Stimulated activated CD4-positive, alpha-beta T cell treated with anti-CD3 and anti-CD28 coated beads, Interleukin-15, amount 100 ng/mL, for 48 hours (primary cell): ENCODE results near the gene AGPAT2.

ENCODE experiments used
- DNase-seq, 2 donors: peaks; one replicate each; pipeline ENCODE4 v3.0.0-alpha.2; 2020; ENCODE audit warnings: low read depth in 2 of 2

Gene AGPAT2

DNA sequence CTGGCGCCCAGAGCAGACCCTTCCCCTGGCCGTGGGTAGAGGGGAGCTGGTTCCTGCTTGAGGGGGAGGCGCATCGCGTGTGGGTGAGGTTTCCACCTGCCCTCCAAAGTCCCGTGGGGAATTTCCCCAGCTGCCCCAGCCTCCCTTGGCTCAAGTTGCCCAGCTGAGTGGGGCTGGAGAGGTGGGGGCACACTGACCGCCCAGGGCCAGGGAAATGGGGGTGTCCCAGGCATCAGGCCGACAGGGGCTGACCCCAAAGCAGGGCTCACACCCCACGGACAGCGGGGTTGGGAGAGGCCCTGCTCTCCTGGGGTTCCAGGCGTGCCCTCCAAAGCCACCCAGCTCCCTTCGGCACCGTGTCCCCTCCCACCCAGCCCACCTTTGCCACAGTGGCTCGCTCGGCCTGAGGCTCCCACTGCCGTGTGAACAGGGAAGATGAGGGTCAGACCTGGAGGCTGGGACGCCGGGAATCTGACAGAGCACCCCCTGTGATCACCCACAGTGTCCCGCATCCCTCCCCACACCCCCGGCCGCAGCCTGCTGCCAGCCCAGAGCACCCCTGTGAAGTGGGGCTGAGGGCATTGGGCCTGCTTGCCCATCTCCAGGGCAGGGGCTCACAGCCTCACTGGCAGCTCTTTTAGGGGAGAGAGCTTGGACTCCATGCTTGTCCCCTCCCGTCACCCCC is 25.5 kb downstream of the AGPAT2 start:
- no peak for DNase-seq

DNA sequence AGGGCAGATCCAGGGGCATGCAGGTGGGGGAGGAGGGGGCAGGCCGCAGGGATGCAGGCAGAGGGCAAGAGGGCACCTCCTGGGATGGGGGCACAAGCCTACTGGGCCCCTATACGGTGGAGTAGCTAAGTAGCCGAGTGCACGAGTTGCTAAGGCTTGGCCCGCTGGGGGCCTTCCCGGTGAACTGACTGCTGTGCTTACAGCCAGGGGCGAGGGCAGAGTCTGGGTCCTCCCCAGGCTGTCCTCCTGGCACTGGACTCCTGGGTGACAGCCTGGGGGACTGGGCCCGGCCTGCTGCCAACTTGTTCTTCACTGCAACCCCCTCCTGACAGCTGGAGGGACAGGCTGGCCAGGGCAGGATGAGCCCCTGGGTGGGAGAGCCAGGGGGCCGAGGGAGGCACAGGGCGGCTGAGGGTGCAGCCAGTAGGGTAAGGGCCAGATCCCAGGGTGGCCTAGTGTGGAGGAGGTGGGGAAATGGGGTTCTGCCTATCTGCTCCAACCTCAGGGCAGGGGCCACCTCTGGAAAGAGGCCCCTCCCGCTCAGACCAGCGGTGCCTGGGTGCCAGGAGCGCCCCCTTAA is 26.2 kb downstream of the AGPAT2 start:
- DNase-seq: no peak

DNA sequence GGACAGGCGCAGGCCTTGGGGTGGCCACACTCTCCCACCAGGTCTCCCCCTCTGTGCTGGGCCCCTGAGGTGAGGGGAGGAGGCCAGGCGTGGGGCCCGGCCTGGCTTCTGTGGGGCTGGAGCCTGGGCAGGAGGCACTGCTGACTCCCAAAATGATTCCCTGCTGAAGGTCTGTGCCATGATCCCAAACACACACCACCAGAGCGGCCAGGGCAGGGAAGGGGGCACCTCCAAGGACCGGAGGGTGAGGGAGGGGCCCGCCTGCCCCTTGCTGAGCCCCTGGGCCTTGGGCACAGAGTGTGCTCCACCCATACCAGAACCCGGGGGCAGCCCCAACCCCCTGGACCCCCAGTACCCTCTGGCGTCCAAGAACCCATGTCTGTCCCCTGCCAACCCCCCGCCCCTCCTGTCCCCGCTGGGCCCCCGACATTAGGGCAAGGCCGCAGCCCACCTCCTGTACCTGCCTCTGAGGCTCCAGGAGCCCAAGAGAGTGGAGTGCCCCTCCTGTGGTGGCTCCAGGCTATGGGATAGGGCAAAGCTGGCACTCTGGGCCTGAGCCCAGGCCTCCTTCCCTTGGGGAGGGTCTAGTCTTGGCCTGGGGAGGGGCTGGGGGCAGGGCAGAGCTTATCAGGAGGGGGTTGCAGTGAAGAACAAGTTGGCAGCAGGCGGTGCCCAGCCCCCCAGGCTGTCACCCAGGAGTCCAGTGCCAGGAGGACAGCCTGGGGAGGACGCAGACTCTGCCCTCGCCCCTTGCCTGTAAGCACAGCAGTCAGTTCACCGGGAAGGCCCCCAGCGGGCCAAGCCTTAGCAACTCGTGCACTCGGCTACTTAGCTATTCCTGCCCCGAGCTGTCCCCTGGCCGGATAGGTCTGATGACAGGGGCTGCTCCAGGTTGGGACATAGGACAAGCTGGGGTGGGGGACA is 27.1 kb downstream of the AGPAT2 start:
- no peak for DNase-seq

DNA sequence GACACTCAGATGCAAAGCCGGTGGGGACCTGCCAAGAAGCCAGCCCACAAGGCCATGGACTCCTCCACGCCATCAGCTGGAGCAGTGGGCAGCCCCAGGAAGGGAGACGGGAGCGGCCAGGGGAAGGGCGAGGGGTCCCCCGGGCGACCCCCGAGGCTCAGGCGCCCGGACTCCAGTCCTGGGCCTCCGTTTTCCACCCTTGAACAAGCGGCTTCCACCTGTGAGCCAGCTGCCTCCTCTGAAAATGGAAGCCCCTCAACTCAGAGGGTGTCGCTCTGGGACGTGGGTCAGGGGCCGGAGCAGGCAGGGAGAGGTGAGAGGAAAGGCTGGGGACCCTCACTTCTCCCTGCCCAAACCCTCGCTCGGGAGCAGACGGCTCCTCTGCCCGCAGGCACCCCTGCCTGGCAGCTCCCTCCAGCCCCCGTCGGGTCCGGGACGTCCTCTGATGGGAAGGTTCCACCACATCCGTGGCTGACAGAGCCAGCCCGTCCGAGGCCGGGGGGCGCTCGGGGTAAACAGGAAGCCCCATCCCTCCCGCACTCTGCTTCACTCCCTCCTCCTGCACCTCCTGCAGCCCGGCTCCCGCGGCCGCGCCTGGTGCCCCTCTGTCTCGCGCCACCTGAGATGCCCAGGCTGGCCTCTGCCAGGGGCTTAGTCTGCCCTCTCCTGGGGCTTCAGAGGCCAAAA is 28.3 kb downstream of the AGPAT2 start:
- DNase-seq: no peak

DNA sequence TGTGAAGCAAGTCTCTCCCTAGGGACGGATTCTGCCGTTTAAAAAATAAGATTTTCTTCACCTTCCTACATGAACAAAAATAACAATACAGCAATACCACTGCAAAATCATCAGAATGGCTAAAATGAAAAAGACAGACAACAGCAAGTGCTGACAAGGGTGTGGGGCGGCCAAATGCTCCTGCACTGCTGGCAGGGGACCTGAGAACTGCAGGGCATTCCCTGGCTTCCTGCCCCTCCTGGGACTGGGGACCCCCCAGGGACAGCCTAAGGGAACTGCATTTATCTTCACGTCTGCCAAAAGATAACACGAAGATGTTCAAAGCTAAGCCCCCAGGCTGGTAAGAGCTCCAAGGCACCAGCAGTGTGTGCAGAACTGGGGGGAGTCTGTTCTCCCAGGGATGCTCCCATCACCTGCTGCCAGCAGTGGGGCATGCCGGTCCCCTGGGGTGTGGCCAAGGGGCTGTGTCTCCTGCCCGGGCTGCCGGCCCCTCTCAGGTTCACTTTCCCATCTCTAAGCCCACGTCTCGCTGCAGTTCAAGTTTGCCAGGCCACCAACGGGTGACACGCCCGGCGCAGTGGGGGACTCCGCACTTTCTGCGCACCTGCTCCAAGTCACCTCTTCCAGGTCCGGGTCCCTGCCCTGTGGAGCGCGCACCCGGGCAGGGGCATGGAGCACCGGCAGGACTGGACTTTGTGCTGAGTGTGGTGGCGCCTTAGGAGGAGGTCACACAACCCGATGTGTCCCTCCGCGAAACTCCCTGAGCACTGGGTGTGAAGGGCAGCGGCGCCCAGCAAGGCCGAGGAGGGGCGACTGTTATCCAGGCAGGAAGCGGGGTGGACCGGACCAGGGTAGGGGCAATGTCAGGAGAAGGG is 29.0 kb downstream of the AGPAT2 start:
- DNase-seq: no peak

DNA sequence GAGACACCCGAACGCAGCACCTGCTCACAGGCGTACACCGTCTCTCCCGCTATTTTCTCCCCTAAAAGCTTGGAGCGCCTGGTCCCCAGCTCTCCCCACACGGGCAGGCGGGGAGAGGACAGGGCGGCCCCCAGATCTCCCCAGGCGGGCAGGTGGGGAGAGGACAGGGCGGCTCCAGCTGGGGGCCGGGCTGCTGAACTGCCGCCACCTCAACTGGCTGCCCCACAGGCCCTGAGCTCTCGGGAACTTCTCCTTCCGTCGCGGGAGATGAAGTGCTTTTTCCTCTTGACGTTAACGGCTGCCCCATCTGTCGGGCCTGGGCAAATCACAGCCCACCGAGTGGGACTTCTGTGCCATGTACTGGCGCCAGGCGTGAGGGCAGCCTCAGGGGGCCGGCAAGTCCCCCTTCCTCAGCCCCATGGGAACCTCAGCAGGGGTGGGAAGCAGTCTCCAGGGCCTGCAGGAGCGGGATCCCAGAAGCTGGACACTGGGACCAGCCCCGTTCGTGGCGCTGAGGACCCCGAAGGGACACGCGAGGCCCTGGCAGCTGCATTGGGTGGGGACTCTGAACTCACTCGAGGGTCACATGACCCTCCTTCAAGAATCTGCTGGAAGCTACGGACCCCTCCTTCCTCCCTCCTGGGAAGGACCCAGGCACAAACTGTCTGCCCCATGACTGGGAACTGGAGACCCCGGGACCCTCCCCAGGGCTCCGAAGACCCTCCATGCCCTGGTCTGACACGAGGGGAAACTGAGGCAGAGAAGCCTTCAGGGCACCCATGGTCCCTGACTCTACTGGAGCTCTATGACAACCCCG is 30.3 kb downstream of the AGPAT2 start:
- DNase-seq: no peak

DNA sequence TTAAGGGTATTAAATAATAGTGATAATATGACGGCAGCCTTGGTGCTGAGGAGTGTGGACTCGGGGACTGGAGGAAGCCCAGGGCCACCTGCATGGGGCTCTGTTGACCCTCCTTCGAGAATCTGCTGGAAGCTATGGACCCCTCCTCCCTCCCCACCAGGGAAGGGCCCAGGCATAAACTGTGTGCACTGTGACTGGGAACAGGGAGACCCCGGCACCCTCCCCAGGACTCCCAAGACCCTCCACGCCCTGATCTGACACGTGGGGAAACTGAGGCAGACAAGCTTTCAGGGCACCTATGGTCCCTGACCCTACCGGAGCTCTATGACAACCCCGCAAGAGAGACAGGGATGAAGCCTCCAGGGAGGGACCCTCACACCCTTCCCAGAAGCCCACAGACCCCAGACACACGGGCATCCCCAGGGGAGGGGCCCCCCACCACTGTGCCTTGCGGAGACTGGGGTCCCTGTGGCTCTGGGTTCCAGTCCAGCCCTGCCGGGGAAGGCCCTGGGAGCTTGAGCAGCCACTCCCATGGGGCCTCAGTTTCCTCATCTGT is 31.0 kb downstream of the AGPAT2 start:
- DNase-seq: no peak

DNA sequence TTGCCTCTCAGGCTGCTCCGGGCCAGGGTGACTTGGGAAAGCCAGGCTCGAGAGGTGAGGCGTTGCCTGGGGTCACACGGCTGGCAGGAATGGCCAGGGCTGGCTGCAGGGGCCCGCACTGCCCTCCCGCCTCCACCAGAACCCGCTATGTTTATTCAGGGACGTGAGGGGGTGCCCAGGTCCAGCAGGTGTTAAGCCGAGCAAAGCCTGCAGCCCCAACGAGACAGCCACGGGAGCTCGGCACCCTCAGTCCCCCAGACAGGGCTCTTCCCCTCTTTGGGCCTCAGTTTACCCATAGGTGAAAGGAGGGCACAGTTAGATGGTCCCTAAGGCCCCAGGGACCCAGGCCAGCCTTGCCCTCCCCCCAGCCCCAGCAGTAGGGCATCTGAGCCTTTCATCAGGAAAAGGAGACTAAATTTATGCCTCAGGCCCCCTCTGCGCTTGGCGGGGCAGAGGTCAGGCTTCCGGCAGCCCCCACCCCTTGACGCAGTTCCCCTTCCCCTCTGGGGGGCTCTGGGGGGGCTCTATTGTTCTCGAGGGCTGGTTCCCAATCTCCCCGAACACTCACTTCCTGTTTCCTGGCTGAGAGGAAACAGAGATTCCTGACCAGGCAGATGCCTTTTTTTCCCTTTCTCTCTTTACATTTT is 31.6 kb downstream of the AGPAT2 start:
- DNase-seq: no peak

DNA sequence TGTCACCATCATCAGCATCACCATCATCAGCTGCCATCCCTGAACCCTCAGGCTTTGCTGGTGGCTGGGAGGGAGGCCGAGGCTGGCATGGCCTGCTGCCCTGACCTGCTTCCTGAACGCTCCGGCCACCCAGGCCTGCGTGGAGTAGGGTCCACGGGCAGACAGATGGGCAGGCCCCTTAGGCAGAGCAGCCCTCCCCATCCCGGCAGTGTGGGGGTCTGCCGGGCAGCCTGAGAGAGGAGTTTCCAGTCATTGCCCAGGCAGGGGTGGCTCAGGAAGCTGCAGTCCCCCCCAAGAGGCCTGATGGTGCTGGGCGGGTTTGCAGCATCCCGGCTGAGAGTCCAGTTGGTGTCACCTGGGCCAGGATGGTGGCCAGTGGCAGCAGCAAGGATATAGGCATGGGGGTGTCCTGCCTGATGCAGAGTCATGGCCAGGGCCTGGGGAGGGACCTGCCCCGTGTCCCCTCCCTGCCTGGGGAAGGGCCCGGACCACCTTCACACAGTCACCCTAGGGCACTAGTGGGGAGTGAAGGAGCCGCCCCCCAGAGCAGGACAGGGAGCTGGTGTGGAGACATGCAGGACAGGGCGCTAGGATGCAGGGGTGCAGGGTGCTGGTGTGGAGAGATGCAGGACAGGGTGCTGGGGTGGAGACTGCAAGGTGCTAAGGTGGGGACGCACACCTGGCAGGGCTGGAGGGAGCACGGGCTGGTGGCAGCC is 32.3 kb downstream of the AGPAT2 start:
- DNase-seq: no peak

DNA sequence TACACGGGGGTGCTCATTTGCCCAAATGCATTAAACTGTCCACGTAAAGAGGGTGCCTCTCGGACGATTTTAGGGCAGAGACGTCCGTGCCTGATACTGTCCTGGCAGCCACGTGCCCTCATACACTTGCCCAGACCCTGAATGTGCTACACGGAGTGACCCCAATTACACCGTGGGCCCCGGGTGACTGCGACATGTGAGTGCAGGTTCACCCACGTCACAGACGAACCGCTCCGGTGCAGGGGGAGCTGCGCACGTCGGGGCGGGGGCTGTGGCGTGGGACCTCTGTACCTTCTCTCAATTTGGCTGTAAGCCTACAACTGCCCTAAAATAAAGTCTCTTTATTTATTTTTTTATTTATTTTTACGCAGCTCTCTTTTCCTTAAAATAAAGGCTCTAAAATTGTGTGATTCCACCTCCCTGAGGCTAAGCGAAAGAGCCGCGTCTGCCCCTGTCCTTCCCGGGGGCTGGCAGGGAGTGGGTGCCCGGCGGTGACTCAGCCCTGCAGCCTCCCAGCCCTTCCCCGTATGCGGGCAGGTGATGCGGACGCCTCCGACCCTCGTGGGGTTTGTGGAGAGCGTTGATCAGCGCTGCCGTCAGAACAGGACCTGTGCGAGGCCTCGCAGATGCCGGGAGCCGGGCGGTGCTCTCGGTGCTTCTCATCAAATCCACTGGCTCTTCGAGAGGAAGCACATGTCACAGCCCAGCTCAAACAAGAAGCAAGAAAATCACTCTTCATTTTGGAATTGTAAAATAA is 33.8 kb downstream of the AGPAT2 start:
- no peak for DNase-seq

DNA sequence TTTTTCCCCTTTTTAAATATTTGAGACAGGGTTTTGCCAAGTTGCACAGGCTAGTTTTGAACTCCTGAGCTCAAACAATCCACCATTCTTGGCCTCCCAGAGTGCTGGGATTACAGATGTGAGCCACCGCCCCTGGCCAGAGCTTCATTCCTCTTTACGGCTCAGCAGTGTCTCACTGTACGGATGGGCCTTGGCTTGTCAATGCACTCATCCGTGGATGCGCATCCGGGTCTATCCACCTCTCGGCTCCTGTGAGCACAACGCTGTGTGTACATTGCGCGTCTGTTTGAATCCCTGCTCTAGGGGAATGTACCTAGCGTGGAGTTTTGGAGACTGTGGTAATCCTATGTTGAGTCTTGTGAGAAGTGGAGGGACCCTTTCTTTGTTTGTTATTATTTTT is 35.4 kb downstream of the AGPAT2 start:
- DNase-seq: no peak

DNA sequence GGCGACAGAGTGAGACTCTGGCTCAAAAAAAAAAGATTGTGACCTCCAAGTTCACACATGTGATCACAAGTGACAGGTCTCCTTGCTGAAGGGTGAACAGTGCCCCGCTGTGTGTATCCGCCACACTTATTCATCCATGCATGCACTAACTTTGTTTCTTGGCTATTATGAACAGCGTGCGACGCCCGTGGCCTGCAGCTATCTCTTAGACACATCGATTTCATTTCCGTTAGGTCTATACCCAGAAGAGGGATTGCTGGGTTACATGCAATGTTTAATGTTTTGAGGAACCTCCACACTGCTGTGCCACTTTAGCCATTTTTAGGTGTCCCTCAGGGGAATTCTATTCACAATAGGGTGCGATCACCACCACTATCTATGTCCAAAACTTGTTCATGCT is 36.6 kb downstream of the AGPAT2 start:
- no peak for DNase-seq

DNA sequence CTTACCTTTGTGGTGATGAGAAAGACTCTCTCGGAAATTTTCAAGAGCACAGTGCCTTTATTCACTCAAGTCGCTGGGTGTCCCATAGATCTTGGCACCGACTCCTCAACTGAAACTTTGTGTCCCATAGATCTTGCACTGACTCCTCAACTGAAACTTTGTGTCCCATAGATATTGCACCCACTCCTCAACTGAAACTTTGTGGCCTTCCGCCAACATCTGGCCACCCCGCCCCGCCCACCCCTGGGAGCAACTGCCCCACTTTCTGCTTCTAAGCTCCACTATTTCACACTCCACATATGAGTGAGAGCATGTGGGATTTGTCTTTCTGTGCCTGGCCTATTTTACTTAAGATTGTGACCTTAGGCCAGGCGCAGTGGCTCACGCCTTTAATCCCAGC is 37.2 kb downstream of the AGPAT2 start:
- no peak for DNase-seq

DNA sequence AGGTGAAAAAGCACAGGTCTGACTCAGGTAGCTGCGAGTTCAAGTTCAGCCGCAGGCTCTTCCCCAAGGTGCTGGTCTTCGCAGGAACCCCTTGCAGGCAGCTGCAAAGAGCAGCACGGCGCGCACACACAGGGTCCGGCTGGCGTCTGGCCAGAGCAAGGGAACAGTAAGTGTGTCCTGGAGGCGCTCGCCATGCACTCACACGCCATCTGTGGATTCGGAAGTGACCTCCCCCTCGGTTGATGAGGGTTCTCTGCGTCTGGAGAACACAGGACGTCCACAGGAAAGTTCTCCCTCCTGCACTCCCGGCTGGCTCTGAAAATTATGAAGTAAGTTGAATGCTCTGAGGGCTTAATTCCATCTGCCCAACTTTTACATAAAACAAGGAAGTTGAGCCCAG is 38.5 kb downstream of the AGPAT2 start:
- DNase-seq: no peak

DNA sequence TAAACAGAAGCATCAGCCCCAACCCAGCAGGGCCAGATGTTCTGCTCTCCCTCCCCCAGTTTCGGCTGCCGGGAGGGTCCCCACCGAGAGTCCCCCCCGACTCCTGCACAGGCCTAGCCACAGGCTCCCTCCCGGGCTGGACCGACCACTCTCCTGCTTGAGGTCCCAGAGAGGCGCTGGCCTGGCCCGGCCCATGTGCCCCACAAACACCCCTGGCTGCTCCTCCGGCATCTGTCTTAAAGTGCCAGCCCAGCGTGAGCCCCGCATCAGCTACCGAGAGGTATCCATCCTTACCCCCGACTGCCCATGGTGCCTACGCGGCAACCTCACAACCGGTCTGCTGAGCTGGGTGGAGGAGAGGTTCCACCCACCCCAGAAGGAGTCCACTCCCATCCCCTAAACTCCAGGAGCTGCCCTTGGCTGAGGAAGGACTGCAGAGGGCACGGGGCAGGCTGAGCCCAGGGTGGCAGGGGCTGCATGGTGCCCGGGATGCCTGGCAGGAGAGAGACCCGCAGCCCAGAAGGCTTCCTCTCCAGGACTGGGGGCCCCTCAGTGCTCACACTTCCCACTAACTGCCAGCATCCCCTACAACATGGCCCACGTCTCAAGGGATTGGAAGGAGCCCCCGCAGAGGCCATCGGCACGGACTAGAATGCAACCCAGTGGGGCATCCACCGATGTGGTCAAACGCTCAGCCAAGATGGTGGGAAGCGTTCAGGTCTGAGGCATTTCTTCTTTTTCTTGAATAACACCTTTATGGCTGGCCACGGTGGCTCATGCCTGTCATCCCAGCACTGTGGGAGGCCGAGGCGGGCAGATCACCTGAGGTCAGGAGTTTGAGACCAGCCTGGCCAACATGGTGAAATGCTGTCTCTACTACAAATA is 40.2 kb downstream of the AGPAT2 start:
- no peak for DNase-seq

DNA sequence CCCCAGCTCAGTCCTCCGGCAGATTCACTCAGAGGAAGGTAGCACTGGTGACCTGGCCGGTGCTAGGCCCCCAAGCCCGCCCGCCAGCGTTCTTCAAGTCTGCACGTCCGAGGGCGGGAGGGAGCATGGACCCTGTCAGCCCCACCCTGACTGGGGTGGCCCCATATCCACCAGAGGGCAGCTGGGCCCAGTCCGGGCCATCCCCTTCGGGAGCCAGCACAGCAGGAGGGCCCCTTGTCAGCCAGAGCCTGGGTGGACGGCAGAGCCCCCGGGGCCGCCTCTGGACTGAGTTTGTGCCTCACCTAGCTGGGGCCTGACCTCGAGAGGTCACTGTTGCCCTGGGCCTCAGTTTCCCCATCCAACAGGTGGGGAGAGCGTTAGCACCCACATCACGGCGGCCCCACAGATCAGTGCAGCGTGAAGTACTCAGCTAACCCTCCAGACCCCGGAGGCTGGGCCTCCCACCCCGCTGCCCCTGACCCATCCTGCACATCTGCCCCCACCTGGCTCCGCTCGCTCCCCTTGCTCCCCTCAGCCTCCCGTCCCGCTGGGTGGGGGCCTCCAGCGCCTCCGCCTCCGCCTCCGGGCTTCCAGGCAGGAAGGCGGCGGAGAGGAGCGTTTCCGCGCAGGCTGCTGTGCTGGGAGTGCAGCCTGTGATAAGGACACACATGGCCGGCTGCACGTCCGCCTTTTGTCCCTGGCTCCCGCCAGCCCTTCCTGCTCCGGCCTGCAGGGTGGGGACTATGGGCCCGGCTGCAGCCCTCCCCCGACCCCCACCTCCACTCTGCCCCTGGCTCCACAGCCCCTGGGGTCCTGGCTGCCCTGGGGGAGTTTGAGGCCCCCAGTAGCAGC is 41.1 kb downstream of the AGPAT2 start:
- DNase-seq: no peak
